GM21786 (cell line): ENCODE data around the gene SLC27A2.
"Not testable (repeated sequence)": the region's sequence is repeated elsewhere in the genome, so short reads cannot be mapped to it uniquely, and the experiment has no call there.

Experiments used
- ATAC-seq: cut with Tn5 transposase; IDR thresholded peaks from one replicate; pipeline ENCODE4 v1.9.1; 2021; ENCODE audit not compliant: unreplicated experiment

The SLC27A2 gene

GRCh38 chr15:50181969-50182218 is at the start of gene SLC27A2:
TSS of gene SLC27A2 (plus strand) at chr15:50182196. CDS start at chr15:50182428, 232 bp downstream.
- peak; percentile 45 for ATAC-seq

- ATAC-seq: not testable (repeated sequence)
Observed at GRCh38 chr15:50132251-50132984, 49.6 kb upstream of the SLC27A2 start.

GRCh38 chr15:50134524-50135024 is 47.4 kb upstream of the SLC27A2 start:
- ATAC-seq: peak; percentile 50

- ATAC-seq: peak; percentile 68
Observed at GRCh38 chr15:50135031-50135551, 46.9 kb upstream of the SLC27A2 start.

GRCh38 chr15:50137330-50137761 is 44.6 kb upstream of the SLC27A2 start:
- ATAC-seq: no peak

- ATAC-seq: no peak
Observed at GRCh38 chr15:50137893-50138292, 44.1 kb upstream of the SLC27A2 start.

GRCh38 chr15:50138391-50138790 is 43.6 kb upstream of the SLC27A2 start:
- no peak for ATAC-seq

GRCh38 chr15:50140098-50140497 is 41.9 kb upstream of the SLC27A2 start:
- ATAC-seq: no peak

GRCh38 chr15:50140983-50141382 is 41.0 kb upstream of the SLC27A2 start:
- ATAC-seq: no peak

GRCh38 chr15:50141856-50142255 is 40.1 kb upstream of the SLC27A2 start:
- no peak for ATAC-seq

GRCh38 chr15:50143255-50143860 is 38.6 kb upstream of the SLC27A2 start:
- ATAC-seq: no peak

GRCh38 chr15:50144341-50145120 is 37.5 kb upstream of the SLC27A2 start:
- no peak for ATAC-seq

GRCh38 chr15:50145451-50145872 is 36.5 kb upstream of the SLC27A2 start:
- ATAC-seq: peak; percentile 70

GRCh38 chr15:50146632-50147031 is 35.4 kb upstream of the SLC27A2 start:
- ATAC-seq: no peak

- ATAC-seq: no peak
Observed at GRCh38 chr15:50148362-50148963, 33.5 kb upstream of the SLC27A2 start.

- ATAC-seq: no peak
Observed at GRCh38 chr15:50149090-50149489, 32.9 kb upstream of the SLC27A2 start.

GRCh38 chr15:50150349-50150748 is 31.6 kb upstream of the SLC27A2 start:
- ATAC-seq: no peak

GRCh38 chr15:50150851-50151250 is 31.1 kb upstream of the SLC27A2 start:
- no peak for ATAC-seq

- ATAC-seq: no peak
Observed at GRCh38 chr15:50151476-50151875, 30.5 kb upstream of the SLC27A2 start.

- ATAC-seq: not testable (repeated sequence)
Observed at GRCh38 chr15:50158236-50158635, 23.8 kb upstream of the SLC27A2 start.
